Measurements from ENCODE around the gene FASLG.

DNA sequence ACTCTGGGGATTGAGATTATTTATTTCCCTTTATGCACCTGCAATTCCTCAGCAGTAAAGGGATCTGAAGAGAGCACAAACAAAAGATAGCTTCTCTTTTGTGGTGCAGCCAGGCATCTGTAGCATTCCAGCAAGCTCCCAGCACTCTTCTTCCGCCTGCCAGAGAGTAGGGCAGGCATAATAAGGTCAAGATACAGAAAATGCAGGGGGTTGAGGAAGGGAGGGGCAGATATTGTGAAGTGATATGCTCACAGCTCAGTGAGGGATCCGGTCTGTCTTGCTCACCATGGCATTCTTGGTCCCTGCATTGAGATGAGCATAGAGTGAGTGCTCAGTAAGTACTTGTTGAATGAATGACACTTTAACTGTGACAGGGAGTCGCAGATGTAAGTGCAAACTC lies 23.9 kb downstream of the FASLG start:
- TF ChIP-seq, protein P1, sequence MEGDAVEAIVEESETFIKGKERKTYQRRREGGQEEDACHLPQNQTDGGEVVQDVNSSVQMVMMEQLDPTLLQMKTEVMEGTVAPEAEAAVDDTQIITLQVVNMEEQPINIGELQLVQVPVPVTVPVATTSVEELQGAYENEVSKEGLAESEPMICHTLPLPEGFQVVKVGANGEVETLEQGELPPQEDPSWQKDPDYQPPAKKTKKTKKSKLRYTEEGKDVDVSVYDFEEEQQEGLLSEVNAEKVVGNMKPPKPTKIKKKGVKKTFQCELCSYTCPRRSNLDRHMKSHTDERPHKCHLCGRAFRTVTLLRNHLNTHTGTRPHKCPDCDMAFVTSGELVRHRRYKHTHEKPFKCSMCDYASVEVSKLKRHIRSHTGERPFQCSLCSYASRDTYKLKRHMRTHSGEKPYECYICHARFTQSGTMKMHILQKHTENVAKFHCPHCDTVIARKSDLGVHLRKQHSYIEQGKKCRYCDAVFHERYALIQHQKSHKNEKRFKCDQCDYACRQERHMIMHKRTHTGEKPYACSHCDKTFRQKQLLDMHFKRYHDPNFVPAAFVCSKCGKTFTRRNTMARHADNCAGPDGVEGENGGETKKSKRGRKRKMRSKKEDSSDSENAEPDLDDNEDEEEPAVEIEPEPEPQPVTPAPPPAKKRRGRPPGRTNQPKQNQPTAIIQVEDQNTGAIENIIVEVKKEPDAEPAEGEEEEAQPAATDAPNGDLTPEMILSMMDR (IDR thresholded peaks at IDR 0.05; ENCODE audit: insufficient read depth, low read length): no peak
- TF ChIP-seq POLR2AphosphoS5 (IDR thresholded peaks at IDR 0.05; ENCODE audit: low read depth) (no peak), SPI1 (IDR thresholded peaks at IDR 0.05; ENCODE audit: borderline replicate concordance, low read depth) (no peak), GABPA (IDR thresholded peaks at IDR 0.05; ENCODE audit: low read depth) (no peak)
